SJCRH30 (cell line): ENCODE results near the gene TLNRD1. TPM values are rescaled to one million over a fixed set of nuclear protein-coding genes. Genes with fewer than 3 reads are reported as not detected.

Experiments used
- DNase-seq, 2 experiments: peaks; one replicate each; pipeline ENCODE4 v3.0.0-alpha.2; 2015 to 2020
- H3K27ac ChIP-seq: fragments of 250-450 bp; sonication (Bioruptor Pico); 2 replicates; pipeline ENCODE4 v1.5.1; 2020; ENCODE audit warnings: mild to moderate bottlenecking, moderate library complexity
- H3K27me3 ChIP-seq: fragments of 250-450 bp; sonication (Bioruptor Pico); 2 replicates; pipeline ENCODE4 v1.5.1; 2020; ENCODE audit warnings: mild to moderate bottlenecking, moderate library complexity
- H3K36me3 ChIP-seq: fragments of 250-450 bp; sonication (Bioruptor Pico); 2 replicates; pipeline ENCODE4 v1.5.1; 2020; ENCODE audit warnings: mild to moderate bottlenecking, moderate library complexity
- H3K4me1 ChIP-seq: fragments of 250-450 bp; sonication (Bioruptor Pico); 2 replicates; pipeline ENCODE4 v1.5.1; 2020; ENCODE audit warnings: mild to moderate bottlenecking, moderate library complexity
- H3K4me3 ChIP-seq: fragments of 250-450 bp; sonication (Bioruptor Pico); 2 replicates; pipeline ENCODE4 v1.5.1; 2020; ENCODE audit warnings: mild to moderate bottlenecking, moderate library complexity
- H3K9me3 ChIP-seq: fragments of 250-450 bp; sonication (Bioruptor Pico); replicated peaks from 2 replicates; pipeline ENCODE4 v1.5.1; 2020; ENCODE audit warnings: mild to moderate bottlenecking, moderate library complexity
- total RNA-seq: library from RNA; depleted of rRNA; stranded (reverse); fragments of >200 nt; shearing (Covaris generic); gene quantifications from 2 replicates; pipeline ENCODE4 v1.2.3, GENCODE V29; 2014

TLNRD1 gene
- total RNA-seq, 1 experiment from 2014 or later, result 16.1 TPM

GRCh38 chr15:80970018-80970657 is 30.6 kb upstream of the TLNRD1 start:
- DNase-seq, result peak; percentile 36 to 75
- no peak overlapping the region for H3K27ac ChIP-seq

DNA sequence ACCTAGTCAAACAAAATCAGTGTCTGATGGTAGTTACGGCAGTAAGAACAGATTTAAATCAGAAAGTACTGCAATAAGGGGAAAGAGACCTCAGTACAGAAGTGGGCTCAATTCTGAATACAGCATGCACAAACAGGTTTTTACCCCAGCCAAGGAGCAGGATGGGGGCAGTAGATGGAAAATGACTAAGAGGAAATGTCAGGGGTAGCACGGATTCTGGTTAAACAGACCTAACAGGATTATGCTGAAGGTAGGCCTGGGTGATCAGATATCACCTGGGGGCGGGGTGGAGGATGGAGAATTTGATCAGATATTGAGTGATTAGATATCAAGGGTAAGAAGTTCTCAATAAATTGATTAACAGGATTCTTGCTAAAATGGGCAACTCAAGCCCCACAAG is 30.1 kb upstream of the TLNRD1 start:
- DNase-seq, result no peak
- Histone ChIP-seq H3K4me1 (peaks cover 8% of the 10 kb centered on the region), H3K27me3 (no peaks in the 10 kb centered on the region), H3K4me3 (no peak overlapping the region), H3K9me3 (no peaks in the 10 kb centered on the region), H3K27ac (no peak overlapping the region), H3K36me3 (peaks cover 6% of the 10 kb centered on the region; the same call in 1 of the 2 replicates)

More at GRCh38 chr15:80970018-80970657, 30.6 kb upstream of the TLNRD1 start:
- H3K9me3 ChIP-seq, result no peaks in the 10 kb centered on the region
- peaks cover 6% of the 10 kb centered on the region; the same call in 1 of the 2 replicates for H3K36me3 ChIP-seq
- peaks cover 8% of the 10 kb centered on the region for H3K4me1 ChIP-seq
- no peaks in the 10 kb centered on the region for H3K27me3 ChIP-seq
- H3K4me3 ChIP-seq, result no peak overlapping the region

- peaks cover 8% of the 10 kb centered on the region for H3K4me1 ChIP-seq
- H3K9me3 ChIP-seq, result no peaks in the 10 kb centered on the region
- no peak overlapping the region for H3K27ac ChIP-seq
- H3K36me3 ChIP-seq, result peaks cover 6% of the 10 kb centered on the region; the same call in 1 of the 2 replicates
- H3K27me3 ChIP-seq, result no peaks in the 10 kb centered on the region
- H3K4me3 ChIP-seq, result no peak overlapping the region
- DNase-seq, result no peak
These were observed 29.6 kb upstream of the TLNRD1 start for GRCh38 chr15:80971143-80971542.

GRCh38 chr15:80972276-80972675 is 28.4 kb upstream of the TLNRD1 start:
- H3K27me3 ChIP-seq, result no peaks in the 10 kb centered on the region
- no peak overlapping the region for H3K4me3 ChIP-seq
- H3K9me3 ChIP-seq, result no peaks in the 10 kb centered on the region
- no peak for DNase-seq
- peaks cover 6% of the 10 kb centered on the region; the same call in 1 of the 2 replicates for H3K36me3 ChIP-seq
- H3K4me1 ChIP-seq, result peaks cover 7% of the 10 kb centered on the region
- no peak overlapping the region for H3K27ac ChIP-seq

GRCh38 chr15:80974914-80975313 is 25.8 kb upstream of the TLNRD1 start:
- no peak for DNase-seq
- Histone ChIP-seq H3K36me3 (peaks cover 19% of the 10 kb centered on the region), H3K27me3 (no peaks in the 10 kb centered on the region), H3K4me3 (no peak overlapping the region), H3K4me1 (no peaks in the 10 kb centered on the region), H3K27ac (no peak overlapping the region), H3K9me3 (no peaks in the 10 kb centered on the region)

GRCh38 chr15:80976851-80977250 is 23.9 kb upstream of the TLNRD1 start:
- Histone ChIP-seq H3K4me1 (no peaks in the 10 kb centered on the region), H3K27ac (no peak overlapping the region), H3K9me3 (no peaks in the 10 kb centered on the region), H3K4me3 (no peak overlapping the region), H3K36me3 (peaks cover 25% of the 10 kb centered on the region), H3K27me3 (no peaks in the 10 kb centered on the region)
- DNase-seq, result no peak

- Histone ChIP-seq H3K4me1 (no peaks in the 10 kb centered on the region), H3K36me3 (peaks cover 29% of the 10 kb centered on the region), H3K27me3 (no peaks in the 10 kb centered on the region), H3K4me3 (no peak overlapping the region), H3K27ac (no peak overlapping the region), H3K9me3 (no peaks in the 10 kb centered on the region)
- peak; percentile 25 to 44 for DNase-seq
These were observed 23.1 kb upstream of the TLNRD1 start for GRCh38 chr15:80977627-80978036.

- no peak for DNase-seq
- no peak overlapping the region for H3K27ac ChIP-seq
- H3K4me1 ChIP-seq, result no peaks in the 10 kb centered on the region
- no peaks in the 10 kb centered on the region for H3K9me3 ChIP-seq
- peaks cover 26% of the 10 kb centered on the region for H3K36me3 ChIP-seq
- H3K27me3 ChIP-seq, result no peaks in the 10 kb centered on the region
- H3K4me3 ChIP-seq, result no peak overlapping the region
These were observed 21.9 kb upstream of the TLNRD1 start for GRCh38 chr15:80978685-80979329.

GRCh38 chr15:80979538-80980200 is 21.1 kb upstream of the TLNRD1 start:
- Histone ChIP-seq H3K4me3 (no peak overlapping the region), H3K36me3 (peaks cover 26% of the 10 kb centered on the region), H3K9me3 (no peaks in the 10 kb centered on the region), H3K4me1 (no peaks in the 10 kb centered on the region), H3K27me3 (no peaks in the 10 kb centered on the region), H3K27ac (no peak overlapping the region)
- no peak for DNase-seq

GRCh38 chr15:80982205-80982604 is 18.5 kb upstream of the TLNRD1 start:
- no peak overlapping the region for H3K27ac ChIP-seq
- DNase-seq, result no peak
- H3K4me3 ChIP-seq, result no peak overlapping the region
- H3K36me3 ChIP-seq, result peaks cover 26% of the 10 kb centered on the region
- no peaks in the 10 kb centered on the region for H3K27me3 ChIP-seq
- no peaks in the 10 kb centered on the region for H3K9me3 ChIP-seq
- H3K4me1 ChIP-seq, result no peaks in the 10 kb centered on the region

DNA sequence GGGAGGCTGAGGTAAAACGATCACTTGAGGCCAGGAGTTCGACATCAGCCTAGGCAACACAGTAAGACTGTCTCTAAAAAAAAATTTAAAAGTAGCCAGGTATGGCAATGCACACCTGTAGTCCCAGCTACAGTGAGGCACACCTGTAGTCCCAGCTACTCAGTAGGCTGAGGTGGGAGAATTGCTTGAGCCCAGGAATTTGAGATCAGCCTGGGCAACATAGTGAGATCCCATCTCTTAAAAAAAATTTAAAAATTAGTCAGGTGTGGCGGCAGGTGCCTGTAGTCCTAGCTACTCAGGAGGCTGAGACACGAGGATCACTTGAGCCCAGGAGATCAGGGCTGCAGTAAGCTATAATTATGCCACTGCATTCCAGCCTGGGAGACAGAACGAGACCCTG is 17.9 kb upstream of the TLNRD1 start:
- Histone ChIP-seq H3K36me3 (peaks cover 26% of the 10 kb centered on the region), H3K9me3 (no peaks in the 10 kb centered on the region), H3K4me3 (no peak overlapping the region), H3K27me3 (no peaks in the 10 kb centered on the region), H3K4me1 (no peaks in the 10 kb centered on the region), H3K27ac (no peak overlapping the region)
- no peak for DNase-seq

DNA sequence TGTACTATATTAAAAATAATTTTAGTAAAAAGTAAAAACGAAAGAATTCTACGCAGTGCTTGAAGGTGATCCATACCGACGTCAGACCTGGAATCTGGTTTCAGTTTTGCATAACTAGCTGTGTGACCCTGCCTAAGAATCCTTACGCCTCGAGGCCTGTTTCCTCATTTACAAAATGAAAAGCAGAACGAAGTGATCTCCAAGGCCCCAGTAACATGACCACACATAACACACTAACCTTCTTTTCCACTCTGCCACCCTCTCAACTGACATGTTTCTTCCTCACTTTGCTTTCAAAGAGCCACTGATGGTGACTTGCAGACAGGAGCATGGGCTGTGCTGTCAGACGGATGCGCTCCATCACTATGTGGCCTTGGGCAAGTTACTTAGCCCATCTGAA is 15.9 kb upstream of the TLNRD1 start:
- Histone ChIP-seq H3K27ac (no peak overlapping the region), H3K4me1 (no peaks in the 10 kb centered on the region; the same call in 1 of the 2 replicates), H3K27me3 (no peaks in the 10 kb centered on the region), H3K9me3 (no peaks in the 10 kb centered on the region), H3K4me3 (no peak overlapping the region), H3K36me3 (peaks cover 11% of the 10 kb centered on the region)
- DNase-seq, result no peak

- Histone ChIP-seq H3K27me3 (no peaks in the 10 kb centered on the region), H3K36me3 (peaks cover 5% of the 10 kb centered on the region; the same call in 1 of the 2 replicates), H3K4me1 (no peaks in the 10 kb centered on the region; the same call in 1 of the 2 replicates), H3K4me3 (no peak overlapping the region), H3K9me3 (no peaks in the 10 kb centered on the region), H3K27ac (no peak overlapping the region)
- DNase-seq, result no peak
These were observed 14.7 kb upstream of the TLNRD1 start for GRCh38 chr15:80985981-80986380.

DNA sequence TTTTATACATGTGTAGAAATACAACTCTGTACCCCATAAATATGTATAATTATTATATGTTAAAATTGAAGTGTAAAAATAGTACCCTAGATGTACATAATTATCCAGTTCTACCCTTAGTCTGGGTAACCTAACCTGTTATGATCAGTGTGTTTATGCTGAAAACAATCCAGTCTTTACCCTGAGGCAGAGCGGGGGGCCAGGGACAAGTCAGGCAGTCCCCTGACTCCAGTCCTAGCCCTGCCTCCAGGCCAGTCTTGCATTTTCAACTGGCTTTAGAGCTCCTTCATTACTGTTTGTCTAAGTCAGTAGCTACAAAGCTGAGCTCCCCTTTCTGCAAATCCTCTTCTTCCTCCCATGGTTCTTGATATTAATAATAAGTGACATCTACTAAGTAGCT is 14.2 kb upstream of the TLNRD1 start:
- no peak overlapping the region for H3K27ac ChIP-seq
- peaks cover 5% of the 10 kb centered on the region; the same call in 1 of the 2 replicates for H3K36me3 ChIP-seq
- no peaks in the 10 kb centered on the region for H3K9me3 ChIP-seq
- DNase-seq, result no peak
- no peak overlapping the region for H3K4me3 ChIP-seq
- H3K4me1 ChIP-seq, result no peaks in the 10 kb centered on the region; the same call in 1 of the 2 replicates
- no peaks in the 10 kb centered on the region for H3K27me3 ChIP-seq

DNA sequence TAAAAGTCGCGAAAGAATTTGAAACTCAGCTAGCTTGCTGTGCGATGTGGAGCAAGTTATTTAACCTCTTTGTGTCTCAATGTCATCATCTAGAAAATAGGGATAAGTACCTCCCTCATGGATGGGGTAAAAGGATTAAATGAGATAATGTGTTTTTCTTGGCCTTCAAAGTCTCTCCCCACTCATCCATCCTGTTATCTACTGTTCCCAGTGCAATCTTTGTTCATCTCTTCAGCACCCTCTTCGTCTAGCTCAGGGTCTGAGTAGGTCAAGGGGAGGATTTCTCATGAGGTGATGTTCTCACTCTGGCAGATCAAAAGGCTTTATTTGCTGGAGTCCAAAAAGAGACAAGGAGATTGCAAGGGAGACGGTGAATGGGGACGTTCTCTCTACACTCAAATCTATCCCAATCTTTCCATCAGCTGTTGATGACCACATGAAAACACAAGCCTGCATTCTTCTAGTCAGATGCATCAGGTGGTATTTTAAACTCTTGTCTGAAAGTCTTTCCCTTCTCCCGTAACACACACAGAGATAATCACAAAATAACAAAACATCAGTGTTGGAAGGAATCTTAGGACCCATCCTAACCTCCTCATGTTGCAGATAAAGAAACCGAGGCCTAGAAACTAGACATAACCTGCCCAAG is 12.5 kb upstream of the TLNRD1 start:
- Histone ChIP-seq H3K4me1 (peaks cover 3% of the 10 kb centered on the region; the same call in 1 of the 2 replicates), H3K4me3 (peak overlapping the region; percentile 94), H3K9me3 (no peaks in the 10 kb centered on the region), H3K27me3 (no peaks in the 10 kb centered on the region), H3K27ac (no peak overlapping the region), H3K36me3 (no peaks in the 10 kb centered on the region; the same call in 1 of the 2 replicates)
- no peak for DNase-seq
